IPS-18a (cell line): ENCODE results near the gene FAM193A.

ENCODE experiments used
- H3K27ac ChIP-seq: one replicate; pipeline ENCODE4 v1.5.1; 2013; ENCODE audit warnings: low read length
- H3K27me3 ChIP-seq: one replicate; pipeline ENCODE4 v1.6.1; 2013; ENCODE audit warnings: mild to moderate bottlenecking, low read length; ENCODE audit not compliant: control insufficient read depth, insufficient read depth
- H3K36me3 ChIP-seq: one replicate; pipeline ENCODE4 v1.6.1; 2013; ENCODE audit warnings: low read depth, low read length; ENCODE audit not compliant: control insufficient read depth
- H3K4me1 ChIP-seq: one replicate; pipeline ENCODE4 v1.6.1; 2013; ENCODE audit warnings: low read depth, low read length; ENCODE audit not compliant: control insufficient read depth
- H3K4me3 ChIP-seq: one replicate; pipeline ENCODE4 v1.5.1; 2013; ENCODE audit warnings: low read length
- H3K9ac ChIP-seq: one replicate; pipeline ENCODE4 v1.6.1; 2013; ENCODE audit warnings: mild to moderate bottlenecking, low read length, moderate library complexity
- H3K9me3 ChIP-seq: one replicate; pipeline ENCODE4 v1.6.1; 2013; ENCODE audit warnings: low read depth, low read length; ENCODE audit not compliant: control insufficient read depth

The FAM193A gene

GRCh38 chr4:2646396-2647149 is 110.1 kb downstream of the FAM193A start:
- H3K9ac ChIP-seq, result no peak overlapping the region
- H3K27ac ChIP-seq, result no peak overlapping the region
- H3K27me3 ChIP-seq, result no peaks in the 10 kb centered on the region
- no peaks in the 10 kb centered on the region for H3K4me1 ChIP-seq
- no peaks in the 10 kb centered on the region for H3K9me3 ChIP-seq
- H3K36me3 ChIP-seq, result peaks cover 47% of the 10 kb centered on the region
- no peak overlapping the region for H3K4me3 ChIP-seq

- Histone ChIP-seq H3K9ac (no peak overlapping the region), H3K27me3 (no peaks in the 10 kb centered on the region), H3K9me3 (no peaks in the 10 kb centered on the region), H3K4me1 (no peaks in the 10 kb centered on the region), H3K4me3 (no peak overlapping the region), H3K36me3 (peaks cover 47% of the 10 kb centered on the region), H3K27ac (no peak overlapping the region)
Measured at GRCh38 chr4:2647403-2648158, 111.1 kb downstream of the FAM193A start.

GRCh38 chr4:2648159-2648814 is 111.8 kb downstream of the FAM193A start:
- H3K36me3 ChIP-seq, result peaks cover 47% of the 10 kb centered on the region
- no peaks in the 10 kb centered on the region for H3K4me1 ChIP-seq
- no peak overlapping the region for H3K9ac ChIP-seq
- no peaks in the 10 kb centered on the region for H3K27me3 ChIP-seq
- no peaks in the 10 kb centered on the region for H3K9me3 ChIP-seq
- H3K27ac ChIP-seq, result no peak overlapping the region
- H3K4me3 ChIP-seq, result no peak overlapping the region

GRCh38 chr4:2649604-2650114 is 113.2 kb downstream of the FAM193A start:
- Histone ChIP-seq H3K9me3 (no peaks in the 10 kb centered on the region), H3K4me1 (no peaks in the 10 kb centered on the region), H3K27ac (no peak overlapping the region), H3K4me3 (no peak overlapping the region), H3K36me3 (peaks cover 40% of the 10 kb centered on the region), H3K9ac (no peak overlapping the region), H3K27me3 (no peaks in the 10 kb centered on the region)

- H3K27ac ChIP-seq, result no peak overlapping the region
- no peak overlapping the region for H3K9ac ChIP-seq
- no peaks in the 10 kb centered on the region for H3K27me3 ChIP-seq
- H3K9me3 ChIP-seq, result no peaks in the 10 kb centered on the region
- H3K36me3 ChIP-seq, result peaks cover 40% of the 10 kb centered on the region
- no peaks in the 10 kb centered on the region for H3K4me1 ChIP-seq
- H3K4me3 ChIP-seq, result no peak overlapping the region
Measured at GRCh38 chr4:2650276-2650675, 113.8 kb downstream of the FAM193A start.

- H3K9me3 ChIP-seq, result no peaks in the 10 kb centered on the region
- H3K4me1 ChIP-seq, result no peaks in the 10 kb centered on the region
- H3K9ac ChIP-seq, result no peak overlapping the region
- peaks cover 36% of the 10 kb centered on the region for H3K36me3 ChIP-seq
- no peaks in the 10 kb centered on the region for H3K27me3 ChIP-seq
- no peak overlapping the region for H3K4me3 ChIP-seq
- H3K27ac ChIP-seq, result no peak overlapping the region
Measured at GRCh38 chr4:2651546-2651945, 115.1 kb downstream of the FAM193A start.

GRCh38 chr4:2651998-2652397 is 115.6 kb downstream of the FAM193A start:
- H3K4me1 ChIP-seq, result no peaks in the 10 kb centered on the region
- H3K36me3 ChIP-seq, result peaks cover 32% of the 10 kb centered on the region
- no peak overlapping the region for H3K9ac ChIP-seq
- no peak overlapping the region for H3K4me3 ChIP-seq
- no peak overlapping the region for H3K27ac ChIP-seq
- no peaks in the 10 kb centered on the region for H3K27me3 ChIP-seq
- no peaks in the 10 kb centered on the region for H3K9me3 ChIP-seq

GRCh38 chr4:2652415-2653160 is 116.1 kb downstream of the FAM193A start:
- H3K36me3 ChIP-seq, result peaks cover 37% of the 10 kb centered on the region
- H3K9me3 ChIP-seq, result no peaks in the 10 kb centered on the region
- no peak overlapping the region for H3K9ac ChIP-seq
- no peaks in the 10 kb centered on the region for H3K4me1 ChIP-seq
- H3K4me3 ChIP-seq, result no peak overlapping the region
- H3K27me3 ChIP-seq, result no peaks in the 10 kb centered on the region
- H3K27ac ChIP-seq, result no peak overlapping the region

- Histone ChIP-seq H3K27me3 (no peaks in the 10 kb centered on the region), H3K9me3 (no peaks in the 10 kb centered on the region), H3K9ac (no peak overlapping the region), H3K4me3 (no peak overlapping the region), H3K27ac (no peak overlapping the region), H3K4me1 (no peaks in the 10 kb centered on the region), H3K36me3 (peaks cover 63% of the 10 kb centered on the region)
Measured at GRCh38 chr4:2660596-2661211, 124.3 kb downstream of the FAM193A start.

- Histone ChIP-seq H3K4me3 (no peak overlapping the region), H3K27ac (no peak overlapping the region), H3K4me1 (no peaks in the 10 kb centered on the region), H3K9ac (no peak overlapping the region), H3K9me3 (no peaks in the 10 kb centered on the region), H3K27me3 (no peaks in the 10 kb centered on the region), H3K36me3 (peaks cover 57% of the 10 kb centered on the region)
Measured at GRCh38 chr4:2662598-2662997, 126.2 kb downstream of the FAM193A start.

GRCh38 chr4:2663275-2663674 is 126.8 kb downstream of the FAM193A start:
- H3K9me3 ChIP-seq, result no peaks in the 10 kb centered on the region
- peaks cover 50% of the 10 kb centered on the region for H3K36me3 ChIP-seq
- no peak overlapping the region for H3K4me3 ChIP-seq
- H3K27ac ChIP-seq, result no peak overlapping the region
- no peaks in the 10 kb centered on the region for H3K27me3 ChIP-seq
- no peaks in the 10 kb centered on the region for H3K4me1 ChIP-seq
- H3K9ac ChIP-seq, result no peak overlapping the region
